ENCODE measurements around the gene GOLGA3.
"Not testable (repeated sequence)": the region's sequence is repeated elsewhere in the genome, so short reads cannot be mapped to it uniquely, and the experiment has no call there.

GOLGA3 gene

DNA sequence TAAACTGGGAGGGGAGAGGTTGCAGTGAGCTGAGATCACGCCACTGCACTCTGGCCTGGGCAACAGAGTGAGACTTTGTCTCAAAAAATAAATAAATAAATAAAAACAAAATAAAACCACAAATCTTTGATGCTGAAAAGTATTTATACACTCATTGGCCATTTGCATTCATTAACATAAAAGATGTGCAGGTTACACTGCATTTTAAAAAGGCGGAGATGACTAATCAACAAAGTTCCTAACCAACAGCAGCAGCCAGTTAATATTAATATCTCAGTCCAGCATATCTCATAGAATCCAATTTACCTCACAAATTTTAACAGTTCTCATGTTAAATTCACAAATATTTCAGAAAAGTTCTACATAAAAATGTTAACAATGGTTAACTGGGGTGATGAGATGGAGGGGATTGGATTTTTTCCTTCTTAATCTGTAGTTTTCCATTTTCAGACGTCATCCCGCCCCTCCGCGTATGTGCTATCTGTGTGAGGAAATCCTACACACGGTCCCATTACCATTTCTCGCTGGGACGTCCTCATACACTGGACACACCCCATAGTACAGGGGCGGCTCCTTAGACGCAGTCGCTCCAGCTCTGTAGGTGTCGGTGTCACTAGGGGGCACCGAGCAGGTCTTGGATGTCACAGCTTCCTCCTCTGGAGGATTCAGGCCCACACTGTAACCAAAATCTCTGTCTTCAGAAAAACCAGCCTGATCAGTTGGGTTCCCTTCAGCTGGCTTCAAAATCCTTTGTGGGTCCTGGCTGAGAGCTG, 74.3 kb downstream of the GOLGA3 start:
- intact Hi-C loops (cut with DNase I; ENCODE audit: low total_unique reads) = no loop called here
- H3K27me3 ChIP-seq = no peaks in the 10 kb centered on the region
- no peak overlapping the region for H3K27ac ChIP-seq
- no peak for DNase-seq
- H3K4me3 ChIP-seq = no peak overlapping the region
- peaks cover 0 to 2% (median 0%) of the 10 kb centered on the region in 4 donors for H3K4me1 ChIP-seq
- H3K9me3 ChIP-seq = no peaks in the 10 kb centered on the region
- peaks cover 59 to 97% (median 64%) of the 10 kb centered on the region in 3 donors for H3K36me3 ChIP-seq
- TF ChIP-seq, protein P1, sequence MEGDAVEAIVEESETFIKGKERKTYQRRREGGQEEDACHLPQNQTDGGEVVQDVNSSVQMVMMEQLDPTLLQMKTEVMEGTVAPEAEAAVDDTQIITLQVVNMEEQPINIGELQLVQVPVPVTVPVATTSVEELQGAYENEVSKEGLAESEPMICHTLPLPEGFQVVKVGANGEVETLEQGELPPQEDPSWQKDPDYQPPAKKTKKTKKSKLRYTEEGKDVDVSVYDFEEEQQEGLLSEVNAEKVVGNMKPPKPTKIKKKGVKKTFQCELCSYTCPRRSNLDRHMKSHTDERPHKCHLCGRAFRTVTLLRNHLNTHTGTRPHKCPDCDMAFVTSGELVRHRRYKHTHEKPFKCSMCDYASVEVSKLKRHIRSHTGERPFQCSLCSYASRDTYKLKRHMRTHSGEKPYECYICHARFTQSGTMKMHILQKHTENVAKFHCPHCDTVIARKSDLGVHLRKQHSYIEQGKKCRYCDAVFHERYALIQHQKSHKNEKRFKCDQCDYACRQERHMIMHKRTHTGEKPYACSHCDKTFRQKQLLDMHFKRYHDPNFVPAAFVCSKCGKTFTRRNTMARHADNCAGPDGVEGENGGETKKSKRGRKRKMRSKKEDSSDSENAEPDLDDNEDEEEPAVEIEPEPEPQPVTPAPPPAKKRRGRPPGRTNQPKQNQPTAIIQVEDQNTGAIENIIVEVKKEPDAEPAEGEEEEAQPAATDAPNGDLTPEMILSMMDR (IDR thresholded peaks at IDR 0.05) = no peak

DNA sequence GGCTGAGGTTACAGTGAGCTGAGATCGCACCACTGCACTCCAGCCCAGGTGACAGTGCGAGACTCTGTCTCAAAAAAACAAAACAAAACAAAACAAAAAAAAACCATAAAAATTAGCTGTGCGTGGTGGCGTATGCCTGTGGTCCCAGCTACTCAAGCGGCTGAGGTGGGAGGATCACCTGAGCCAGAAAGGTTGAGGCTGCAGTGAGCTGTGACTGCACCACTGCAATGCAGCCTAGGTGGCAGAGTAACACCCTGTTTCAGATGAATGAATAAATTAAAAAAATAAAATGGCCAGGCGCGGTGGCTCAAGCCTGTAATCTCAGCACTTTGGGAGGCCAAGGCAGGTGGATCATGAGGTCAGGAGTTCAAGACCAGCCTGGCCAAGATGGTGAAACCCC, 75.0 kb downstream of the GOLGA3 start:
- H3K27me3 ChIP-seq; H3K4me1 ChIP-seq; H3K4me3 ChIP-seq; H3K9me3 ChIP-seq; H3K27ac ChIP-seq; DNase-seq; intact Hi-C loops (cut with DNase I; ENCODE audit: low total_unique reads): not testable (repeated sequence)
- peaks cover 66 to 98% (median 71%) of the 10 kb centered on the region in 3 donors for H3K36me3 ChIP-seq

DNA sequence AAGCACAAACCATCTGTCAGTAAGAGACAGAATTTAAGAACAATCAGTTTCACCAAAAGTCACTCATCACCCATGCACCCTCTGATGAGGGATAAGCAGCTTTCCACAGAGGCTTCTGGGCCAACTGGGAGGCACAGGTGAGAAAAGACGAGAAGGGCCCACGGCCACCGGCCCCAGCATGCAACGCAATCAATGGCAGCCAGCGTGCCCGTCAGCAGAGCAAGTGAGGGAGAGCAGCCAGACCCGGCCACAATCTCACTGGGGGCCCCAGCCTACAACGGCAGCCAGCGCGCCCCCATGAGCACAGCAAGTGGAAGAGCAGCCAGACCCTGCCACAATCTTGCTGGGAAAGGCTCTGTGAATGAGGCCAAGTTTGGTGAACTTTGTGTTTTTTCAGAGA, 80.3 kb downstream of the GOLGA3 start:
- no peak overlapping the region for H3K27ac ChIP-seq
- H3K4me1 ChIP-seq = no peaks in the 10 kb centered on the region
- intact Hi-C loops (cut with DNase I; ENCODE audit: low total_unique reads) = no loop called here
- H3K4me3 ChIP-seq = no peak overlapping the region
- no peaks in the 10 kb centered on the region for H3K9me3 ChIP-seq
- TF ChIP-seq, protein P1 (IDR thresholded peaks at IDR 0.05) = no peak
- H3K27me3 ChIP-seq = no peaks in the 10 kb centered on the region
- no peak for DNase-seq
- peaks cover 94 to 100% (median 97%) of the 10 kb centered on the region in 3 donors for H3K36me3 ChIP-seq

DNA sequence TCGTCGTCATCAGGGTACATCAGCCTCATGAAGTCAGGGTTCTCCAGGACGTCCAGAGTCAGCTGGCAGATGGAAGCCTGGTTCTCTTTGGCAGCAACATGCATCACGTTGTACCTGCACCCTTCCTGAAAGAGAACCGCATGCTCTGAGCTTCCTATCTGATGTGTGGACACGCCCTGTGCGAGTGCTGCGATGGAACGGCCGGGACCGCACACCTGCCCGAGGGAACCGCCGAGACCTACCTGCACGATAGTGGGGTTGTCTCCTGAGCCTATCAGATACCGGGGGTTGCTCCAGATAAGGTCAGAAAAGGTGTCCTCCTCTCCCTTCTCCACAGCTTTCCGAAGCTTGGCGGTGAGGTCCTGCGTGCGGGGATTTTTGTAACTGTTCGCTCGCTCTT, 80.8 kb downstream of the GOLGA3 start:
- no peaks in the 10 kb centered on the region for H3K27me3 ChIP-seq
- intact Hi-C loops (cut with DNase I; ENCODE audit: low total_unique reads) = no loop called here

DNA sequence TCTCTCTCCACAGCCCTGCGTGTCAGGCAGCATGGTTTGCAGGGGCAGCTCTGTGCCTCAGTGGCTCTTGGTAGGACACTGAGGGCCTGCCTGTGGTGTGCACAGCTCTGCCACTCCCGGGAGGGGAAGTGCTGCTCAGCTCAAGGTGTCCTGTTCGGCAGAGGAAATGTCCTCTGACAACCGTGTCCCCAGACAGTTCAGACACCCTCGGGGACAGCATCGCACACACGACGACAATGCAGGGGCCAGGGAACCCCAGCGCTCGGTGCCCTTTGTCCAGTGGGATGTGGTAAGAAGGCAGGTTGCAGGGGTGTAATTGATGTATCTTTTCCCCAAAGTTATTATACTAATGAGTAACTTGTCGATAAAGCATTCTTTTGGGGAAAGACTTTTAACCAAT, 81.3 kb downstream of the GOLGA3 start:
- intact Hi-C loops (cut with DNase I; ENCODE audit: low total_unique reads) = no loop called here
- Histone ChIP-seq H3K27me3 (no peaks in the 10 kb centered on the region), H3K4me3 (no peak overlapping the region), H3K36me3 (peaks cover 93 to 100% (median 98%) of the 10 kb centered on the region in 3 donors), H3K9me3 (no peaks in the 10 kb centered on the region), H3K4me1 (no peaks in the 10 kb centered on the region), H3K27ac (no peak overlapping the region)
- TF ChIP-seq, protein P1 (IDR thresholded peaks at IDR 0.05) = no peak
- DNase-seq = no peak

More for the DNA sequence above, 80.8 kb downstream of the GOLGA3 start:
- peaks cover 93 to 100% (median 97%) of the 10 kb centered on the region in 3 donors for H3K36me3 ChIP-seq
- TF ChIP-seq, protein P1 (IDR thresholded peaks at IDR 0.05) = no peak
- DNase-seq = no peak
- H3K4me1 ChIP-seq = no peaks in the 10 kb centered on the region
- H3K27ac ChIP-seq = no peak overlapping the region
- H3K9me3 ChIP-seq = no peaks in the 10 kb centered on the region
- no peak overlapping the region for H3K4me3 ChIP-seq

DNA sequence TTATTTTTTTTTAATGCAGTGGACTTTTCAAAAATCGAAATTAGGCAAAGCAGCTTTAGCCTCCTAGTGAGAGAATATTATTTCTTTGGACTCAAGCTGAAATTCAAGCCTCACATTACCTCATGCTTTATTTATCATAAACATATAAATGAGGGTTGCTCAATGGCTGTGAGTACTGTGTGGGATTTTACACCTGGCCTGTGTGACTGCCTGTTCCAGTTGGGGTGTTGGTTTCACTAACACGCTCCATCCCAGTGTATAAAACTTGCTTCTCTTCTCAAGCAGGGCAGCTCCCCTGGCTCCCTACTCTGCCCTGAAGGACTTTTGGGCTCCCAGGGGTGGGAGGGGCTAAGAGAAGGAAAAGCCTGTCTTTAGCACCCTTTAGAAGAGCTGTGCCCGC, 82.1 kb downstream of the GOLGA3 start:
- Histone ChIP-seq H3K9me3 (no peaks in the 10 kb centered on the region), H3K27me3 (no peaks in the 10 kb centered on the region), H3K4me1 (no peaks in the 10 kb centered on the region), H3K4me3 (no peak overlapping the region), H3K36me3 (peaks cover 95 to 100% (median 98%) of the 10 kb centered on the region in 3 donors), H3K27ac (no peak overlapping the region)
- no peak for DNase-seq
- intact Hi-C loops (cut with DNase I; ENCODE audit: low total_unique reads) = no loop called here
- TF ChIP-seq, protein P1 (IDR thresholded peaks at IDR 0.05) = no peak

All from tibial artery (tissue), 4 donors.